Mesenchymal stem cell (in vitro differentiated cells and primary cell): ENCODE data around the gene TTC9B.
A peak's percentile ranks its signal among the peaks of the same experiment; 100 is the strongest.

Experiments
- DNase-seq: peaks from one replicate; pipeline ENCODE4 v3.0.0-alpha.2; 2013
- H2AFZ ChIP-seq: one replicate; pipeline ENCODE4 v1.6.1; 2013; ENCODE audit warnings: low read depth, mild to moderate bottlenecking, control low read depth, inconsistent platforms, low read length, moderate library complexity
- H2AK5ac ChIP-seq: 2 replicates; pipeline ENCODE4 v1.6.1; 2013; ENCODE audit warnings: low read length, moderate library complexity, mild to moderate bottlenecking, inconsistent platforms; ENCODE audit not compliant: severe bottlenecking
- H2BK120ac ChIP-seq: one replicate; pipeline ENCODE4 v1.6.1; 2013; ENCODE audit warnings: low read depth, mild to moderate bottlenecking, inconsistent platforms, low read length, moderate library complexity
- H2BK12ac ChIP-seq, 2 experiments: one replicate each; pipeline ENCODE4 v1.6.1; 2013; ENCODE audit warnings: inconsistent platforms in 2 of 2, low read length in 2 of 2, mild to moderate bottlenecking in 2 of 2, moderate library complexity in 2 of 2, control low read depth in 1 of 2
- H2BK15ac ChIP-seq: one replicate; pipeline ENCODE4 v1.6.1; 2013; ENCODE audit warnings: mild to moderate bottlenecking, low read depth, inconsistent platforms; ENCODE audit not compliant: poor library complexity, severe bottlenecking
- H2BK5ac ChIP-seq: 2 replicates; pipeline ENCODE4 v1.6.1; 2013; ENCODE audit warnings: low read depth, mild to moderate bottlenecking, low read length, control low read depth, inconsistent platforms; ENCODE audit not compliant: poor library complexity, severe bottlenecking
- H3K14ac ChIP-seq, 2 experiments: one replicate each; pipeline ENCODE4 v1.6.1; 2013; ENCODE audit warnings: inconsistent platforms in 2 of 2, low read length in 2 of 2, control low read depth in 1 of 2, mild to moderate bottlenecking in 1 of 2, moderate library complexity in 1 of 2
- H3K18ac ChIP-seq, 2 experiments: one replicate each; pipeline ENCODE4 v1.6.1; 2013; ENCODE audit warnings: inconsistent platforms in 2 of 2, low read length in 2 of 2, control low read depth in 1 of 2, low read depth in 1 of 2, mild to moderate bottlenecking in 1 of 2
- H3K23ac ChIP-seq, 2 experiments: one replicate each; pipeline ENCODE4 v1.6.1; 2013; ENCODE audit warnings: inconsistent platforms in 2 of 2, low read length in 2 of 2, mild to moderate bottlenecking in 2 of 2, moderate library complexity in 2 of 2, control low read depth in 1 of 2
- H3K27ac ChIP-seq: 2 replicates; pipeline ENCODE4 v1.5.1; 2013; ENCODE audit warnings: mild to moderate bottlenecking, moderate library complexity, low read length, control low read depth, inconsistent platforms; ENCODE audit not compliant: poor library complexity, severe bottlenecking
- H3K27me3 ChIP-seq, 2 experiments: 2 replicates each; pipeline versions ENCODE4 v1.6.1 to v1.7.0; 2013; ENCODE audit warnings: low read length in 2 of 2, mild to moderate bottlenecking in 2 of 2, moderate library complexity in 2 of 2, control low read depth in 1 of 2, inconsistent platforms in 1 of 2; ENCODE audit not compliant: control insufficient read depth in 1 of 2, insufficient read depth in 1 of 2
- H3K36me3 ChIP-seq, 2 experiments: 2 replicates each; pipeline versions ENCODE4 v1.6.1 to v1.7.0; 2013; ENCODE audit warnings: low read length in 2 of 2, control low read depth in 1 of 2, inconsistent platforms in 1 of 2, low read depth in 1 of 2, mild to moderate bottlenecking in 1 of 2; ENCODE audit not compliant: insufficient read depth in 2 of 2, control insufficient read depth in 1 of 2
- H3K4ac ChIP-seq, 2 experiments: one replicate each; pipeline ENCODE4 v1.6.1; 2013; ENCODE audit warnings: inconsistent platforms in 2 of 2, low read length in 2 of 2, mild to moderate bottlenecking in 2 of 2, moderate library complexity in 2 of 2, control low read depth in 1 of 2, low read depth in 1 of 2
- H3K4me1 ChIP-seq: 2 replicates; pipeline ENCODE4 v1.6.1; 2013; ENCODE audit warnings: low read depth, low read length, control low read depth; ENCODE audit not compliant: control insufficient read depth, insufficient read depth
- H3K4me2 ChIP-seq: 2 replicates; pipeline ENCODE4 v1.6.1; 2013; ENCODE audit warnings: low read length, mild to moderate bottlenecking, inconsistent platforms; ENCODE audit not compliant: poor library complexity, severe bottlenecking
- H3K4me3 ChIP-seq, 2 experiments: 2 replicates each; pipeline versions ENCODE4 v1.5.1 to v1.7.0; 2013; ENCODE audit warnings: low read length in 2 of 2, mild to moderate bottlenecking in 2 of 2, control low read depth in 1 of 2, low read depth in 1 of 2; ENCODE audit not compliant: insufficient read depth in 1 of 2
- H3K79me1 ChIP-seq: replicated peaks from 2 replicates; pipeline ENCODE4 v1.6.1; 2013; ENCODE audit warnings: mild to moderate bottlenecking, control low read depth, low read length, inconsistent platforms; ENCODE audit not compliant: poor library complexity, severe bottlenecking
- H3K9ac ChIP-seq: 2 replicates; pipeline ENCODE4 v1.7.0; 2013; ENCODE audit warnings: mild to moderate bottlenecking, low read length, moderate library complexity
- H3K9me3 ChIP-seq: 2 replicates; pipeline ENCODE4 v1.7.0; 2013; ENCODE audit warnings: mild to moderate bottlenecking, low read length; ENCODE audit not compliant: control insufficient read depth
- H4K8ac ChIP-seq: one replicate; pipeline ENCODE4 v1.6.1; 2013; ENCODE audit warnings: inconsistent platforms, mild to moderate bottlenecking, low read length, moderate library complexity
- H4K91ac ChIP-seq: one replicate; pipeline ENCODE4 v1.6.1; 2013; ENCODE audit warnings: mild to moderate bottlenecking, low read length, inconsistent platforms
- WGBS: methylation state at CpG from one replicate; pipeline ENCODE4 v1.1.7; 2013; ENCODE audit warnings: mixed read lengths; 5-methylcytosine and 5-hydroxymethylcytosine counted together

TTC9B gene

DNA sequence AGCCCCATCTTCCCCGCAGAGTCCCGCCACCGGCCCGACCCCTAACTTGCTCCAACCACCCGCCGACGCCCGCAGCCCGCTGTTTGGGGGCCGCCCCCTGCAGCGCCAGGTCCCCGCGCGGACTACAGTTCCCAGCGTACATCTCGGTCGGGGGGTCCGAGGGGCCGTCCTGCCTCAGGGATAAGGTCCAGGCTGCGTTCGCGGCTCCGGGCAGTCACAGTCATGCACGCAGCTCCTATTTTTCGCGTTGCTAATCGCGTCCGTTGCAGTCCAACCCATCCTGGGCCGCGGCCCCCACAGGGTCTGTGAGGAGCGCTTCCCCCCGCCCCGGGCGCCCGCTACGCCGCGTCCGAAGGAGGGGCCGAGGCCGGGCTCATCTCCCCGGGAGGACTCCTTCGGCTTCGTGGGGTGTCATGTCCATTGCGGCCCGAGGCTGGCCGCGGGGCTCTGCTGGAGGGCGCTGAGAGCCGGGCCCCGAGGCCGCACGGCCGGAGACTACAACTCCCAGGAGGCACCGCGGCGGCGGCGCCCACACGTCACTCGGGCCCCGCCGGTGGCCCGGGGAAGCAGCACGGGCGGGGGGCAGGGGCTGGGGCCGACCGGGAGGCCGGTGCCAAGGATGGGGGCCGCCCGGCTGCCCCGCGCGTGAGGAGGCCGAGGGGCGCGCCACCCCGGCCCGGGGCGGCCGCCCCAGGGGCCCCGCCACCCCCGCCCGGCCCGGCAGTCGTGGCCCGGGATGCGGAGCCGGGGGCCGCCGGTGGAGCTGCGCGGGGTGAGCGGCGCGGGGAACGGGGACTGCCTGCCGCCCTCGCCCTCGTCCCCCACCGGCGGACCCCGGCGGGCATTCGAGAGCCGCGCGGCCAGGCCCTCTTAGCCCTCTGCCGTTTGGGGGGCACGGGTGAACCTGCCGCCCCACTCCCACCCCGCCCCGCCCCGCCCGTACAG, 27.0 kb downstream of the TTC9B start, which contains the start of gene MAP3K10:
MAP3K10 (plus strand) TSS at position 536 of the 945 bp plus-strand sequence. CDS start 606 bp downstream, outside the sequence.
- peak within 1 kb of the TSS in 1 of 2 experiments; percentile 94 for H3K14ac ChIP-seq
- H3K4me3 ChIP-seq, result peak within 1 kb of the TSS; percentile 74 to 88
- H2BK12ac ChIP-seq, result peak within 1 kb of the TSS; percentile 27 to 35
- H2BK15ac ChIP-seq, result peak within 1 kb of the TSS; percentile 96
- no peak within 1 kb of the TSS for H2AK5ac ChIP-seq
- peak within 1 kb of the TSS; percentile 97 for H3K4me2 ChIP-seq
- peaks cover 8% of the 10 kb centered on the region for H3K79me1 ChIP-seq
- H3K9ac ChIP-seq, result peak within 1 kb of the TSS; percentile 96
- no peaks in the 10 kb centered on the region for H3K36me3 ChIP-seq
- H2BK5ac ChIP-seq, result peak within 1 kb of the TSS; percentile 86
- H2BK120ac ChIP-seq, result peak within 1 kb of the TSS; percentile 84
- no peaks in the 10 kb centered on the region for H3K9me3 ChIP-seq
- peak within 1 kb of the TSS; percentile 80 for H3K27ac ChIP-seq
- no peaks in the 10 kb centered on the region for H3K27me3 ChIP-seq
- under 1% methylated on average over 50 of the region's 116 CpGs for WGBS
- peaks cover 12% of the 10 kb centered on the region for H3K4me1 ChIP-seq
- H4K91ac ChIP-seq, result peak within 1 kb of the TSS; percentile 76
- peak; percentile 70 for DNase-seq
- peak within 1 kb of the TSS; percentile 91 to 96 for H3K18ac ChIP-seq
- peak within 1 kb of the TSS; percentile 93 to 96 for H3K4ac ChIP-seq
- peak within 1 kb of the TSS in 1 of 2 experiments; percentile 86 for H3K23ac ChIP-seq
- peak within 1 kb of the TSS; percentile 99 for H2AFZ ChIP-seq
- peak within 1 kb of the TSS; percentile 74 for H4K8ac ChIP-seq

GRCh38 chr19:40184273-40184672, 33.9 kb downstream of the TTC9B start:
- Histone ChIP-seq H3K23ac (no peak overlapping the region), H3K9me3 (no peaks in the 10 kb centered on the region), H3K9ac (no peak overlapping the region), H3K27me3 (no peaks in the 10 kb centered on the region), H3K4ac (no peak overlapping the region), H2BK12ac (no peak overlapping the region), H3K36me3 (no peaks in the 10 kb centered on the region), H4K91ac (no peak overlapping the region), H3K4me1 (no peaks in the 10 kb centered on the region), H2AK5ac (no peak overlapping the region), H3K18ac (no peak overlapping the region), H3K4me3 (no peak overlapping the region), H4K8ac (no peak overlapping the region), H2BK120ac (no peak overlapping the region), H3K79me1 (no peaks in the 10 kb centered on the region), H2AFZ (no peak overlapping the region), H2BK5ac (no peak overlapping the region), H2BK15ac (no peak overlapping the region), H3K4me2 (no peak overlapping the region), H3K27ac (no peak overlapping the region), H3K14ac (no peak overlapping the region)
- 70% methylated on average over 1 of the region's 1 CpG for WGBS
- no peak for DNase-seq

- H3K27me3 ChIP-seq, result peaks cover 0 to 5% of the 10 kb centered on the region in 2 experiments
- no peak for DNase-seq
- no peak overlapping the region for H4K91ac ChIP-seq
- no peaks in the 10 kb centered on the region for H3K4me1 ChIP-seq
- no peak overlapping the region for H3K4ac ChIP-seq
- no peak overlapping the region for H2BK15ac ChIP-seq
- no peak overlapping the region for H3K4me2 ChIP-seq
- no peak overlapping the region for H2BK5ac ChIP-seq
- H3K4me3 ChIP-seq, result no peak overlapping the region
- no peaks in the 10 kb centered on the region for H3K79me1 ChIP-seq
- no peak overlapping the region for H2BK120ac ChIP-seq
- WGBS, result 85% methylated on average over 4 of the region's 4 CpGs
- no peak overlapping the region for H2AK5ac ChIP-seq
- H3K9me3 ChIP-seq, result no peaks in the 10 kb centered on the region
- no peak overlapping the region for H3K9ac ChIP-seq
- no peak overlapping the region for H4K8ac ChIP-seq
- no peak overlapping the region for H3K14ac ChIP-seq
- no peak overlapping the region for H3K18ac ChIP-seq
- no peak overlapping the region for H3K27ac ChIP-seq
- no peak overlapping the region for H3K23ac ChIP-seq
- no peak overlapping the region for H2AFZ ChIP-seq
- H3K36me3 ChIP-seq, result no peaks in the 10 kb centered on the region
- H2BK12ac ChIP-seq, result no peak overlapping the region
These were observed 39.4 kb downstream of the TTC9B start for GRCh38 chr19:40178756-40179155.

DNA sequence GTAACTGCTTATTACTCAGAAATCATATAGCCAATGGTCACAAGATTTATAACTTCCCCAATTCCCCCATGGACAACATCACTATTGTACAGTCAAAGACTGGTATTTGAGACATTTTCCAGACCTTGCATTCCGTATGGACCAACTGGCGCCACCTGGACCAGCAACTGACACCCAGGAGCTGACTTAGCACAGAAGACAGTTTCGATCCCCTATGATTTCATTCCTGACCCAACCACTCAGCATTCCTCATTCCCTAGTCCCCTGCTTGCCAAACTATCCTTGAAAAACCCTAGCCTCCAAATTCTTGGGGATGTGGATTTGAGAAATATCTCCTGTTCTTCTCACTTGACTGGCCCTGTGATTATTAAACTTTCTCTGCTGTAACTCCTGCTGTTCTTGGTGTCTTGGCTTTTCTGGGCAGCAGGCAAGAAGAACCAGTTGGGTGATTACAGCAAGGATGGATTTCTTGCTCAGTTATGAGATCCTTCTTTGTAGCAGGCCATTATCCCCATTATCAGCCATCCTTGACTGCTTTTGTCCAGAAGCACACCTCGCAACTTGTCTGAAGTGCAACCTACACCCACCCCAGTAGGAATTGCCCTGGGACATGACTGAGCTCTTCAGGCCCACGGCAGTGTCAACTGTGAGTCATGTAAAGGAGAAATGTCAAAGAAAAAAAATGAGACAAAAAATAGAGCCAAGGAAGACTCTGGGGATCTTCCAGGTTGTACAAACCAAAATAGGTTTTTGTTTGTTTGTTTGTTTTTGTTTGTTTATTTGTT, 40.7 kb downstream of the TTC9B start:
- Histone ChIP-seq H2BK15ac (no peak overlapping the region), H3K18ac (no peak overlapping the region), H3K4me2 (no peak overlapping the region), H3K4me1 (no peaks in the 10 kb centered on the region), H3K36me3 (no peaks in the 10 kb centered on the region), H3K27ac (no peak overlapping the region), H4K91ac (no peak overlapping the region), H3K23ac (no peak overlapping the region), H3K4ac (no peak overlapping the region), H2AFZ (no peak overlapping the region), H2AK5ac (no peak overlapping the region), H3K9me3 (no peaks in the 10 kb centered on the region), H2BK120ac (no peak overlapping the region), H3K79me1 (no peaks in the 10 kb centered on the region), H2BK12ac (no peak overlapping the region), H2BK5ac (no peak overlapping the region), H3K14ac (no peak overlapping the region), H4K8ac (no peak overlapping the region), H3K9ac (no peak overlapping the region), H3K27me3 (peaks cover 0 to 5% of the 10 kb centered on the region in 2 experiments), H3K4me3 (no peak overlapping the region)
- DNase-seq, result no peak
- 63% methylated on average over 4 of the region's 5 CpGs for WGBS
